ENCODE measurements around the gene RAI1. TPM values are rescaled to one million over a fixed set of nuclear protein-coding genes. Genes with fewer than 3 reads are reported as not detected.

Gene RAI1
- total and polyA plus RNA-seq, 2 of the 13 experiments (the other 11 are each of a cell fraction or from before 2014, with no cell fraction given), result 3.4 to 5.2 TPM

DNA sequence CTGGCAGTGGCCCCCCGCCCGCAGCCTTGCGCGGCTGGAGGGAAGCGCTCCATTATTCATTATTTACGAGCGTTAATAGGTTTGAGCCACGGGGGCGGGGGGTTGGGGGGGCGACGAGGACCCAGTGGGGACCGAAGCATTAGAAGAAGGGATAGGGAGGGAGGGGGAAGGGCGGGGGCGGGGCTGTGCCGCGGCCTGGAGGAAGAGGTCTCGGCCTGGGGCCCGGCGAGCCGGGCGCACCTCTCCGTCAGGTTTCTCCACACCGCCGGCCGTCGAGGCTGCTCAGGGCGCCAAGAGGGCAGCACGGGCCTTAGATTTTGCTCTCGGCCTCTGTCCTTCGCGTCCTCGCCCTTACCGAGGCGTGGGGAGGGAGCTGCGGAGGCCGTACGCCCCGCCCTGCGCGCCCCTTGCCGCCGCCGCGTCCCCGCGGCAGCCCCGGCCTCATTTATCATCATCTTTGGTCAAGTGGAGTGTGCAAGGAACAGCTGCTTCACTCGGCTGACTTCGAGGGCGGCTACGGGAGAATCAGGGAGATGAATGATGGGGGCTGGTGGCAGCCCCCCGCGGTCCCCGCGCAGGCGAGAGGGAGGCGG lies 101.4 kb downstream of the RAI1 start (continued):
- TF ChIP-seq, protein P1, sequence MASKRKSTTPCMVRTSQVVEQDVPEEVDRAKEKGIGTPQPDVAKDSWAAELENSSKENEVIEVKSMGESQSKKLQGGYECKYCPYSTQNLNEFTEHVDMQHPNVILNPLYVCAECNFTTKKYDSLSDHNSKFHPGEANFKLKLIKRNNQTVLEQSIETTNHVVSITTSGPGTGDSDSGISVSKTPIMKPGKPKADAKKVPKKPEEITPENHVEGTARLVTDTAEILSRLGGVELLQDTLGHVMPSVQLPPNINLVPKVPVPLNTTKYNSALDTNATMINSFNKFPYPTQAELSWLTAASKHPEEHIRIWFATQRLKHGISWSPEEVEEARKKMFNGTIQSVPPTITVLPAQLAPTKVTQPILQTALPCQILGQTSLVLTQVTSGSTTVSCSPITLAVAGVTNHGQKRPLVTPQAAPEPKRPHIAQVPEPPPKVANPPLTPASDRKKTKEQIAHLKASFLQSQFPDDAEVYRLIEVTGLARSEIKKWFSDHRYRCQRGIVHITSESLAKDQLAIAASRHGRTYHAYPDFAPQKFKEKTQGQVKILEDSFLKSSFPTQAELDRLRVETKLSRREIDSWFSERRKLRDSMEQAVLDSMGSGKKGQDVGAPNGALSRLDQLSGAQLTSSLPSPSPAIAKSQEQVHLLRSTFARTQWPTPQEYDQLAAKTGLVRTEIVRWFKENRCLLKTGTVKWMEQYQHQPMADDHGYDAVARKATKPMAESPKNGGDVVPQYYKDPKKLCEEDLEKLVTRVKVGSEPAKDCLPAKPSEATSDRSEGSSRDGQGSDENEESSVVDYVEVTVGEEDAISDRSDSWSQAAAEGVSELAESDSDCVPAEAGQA (IDR thresholded peaks at IDR 0.05; ENCODE audit: low read depth), result no peak
- TF ChIP-seq, protein P1 (CRISPR knock-in tag; IDR thresholded peaks at IDR 0.05; ENCODE audit: borderline replicate concordance), result no peak
- TF ChIP-seq ZNF709 (CRISPR knock-in tag; IDR thresholded peaks at IDR 0.05), result no peak
- TF ChIP-seq ZNF607 (CRISPR knock-in tag; IDR thresholded peaks at IDR 0.05; ENCODE audit: borderline replicate concordance), result 0 out of 2 replicates have a peak, but pooled peaks have one; percentile 32
- TF ChIP-seq RAD21 (CRISPR knock-in tag; IDR thresholded peaks at IDR 0.05), result no peak
- peak; percentile 93 for TF ChIP-seq ZNF777 (CRISPR knock-in tag; IDR thresholded peaks at IDR 0.05)
- no peak for TF ChIP-seq E2F2 (CRISPR knock-in tag; IDR thresholded peaks at IDR 0.05; ENCODE audit: borderline replicate concordance)
- TF ChIP-seq ZIK1 (CRISPR knock-in tag; IDR thresholded peaks at IDR 0.05; ENCODE audit: borderline replicate concordance, low read depth), result no peak
- TF ChIP-seq TMF1 (CRISPR knock-in tag; IDR thresholded peaks at IDR 0.05; ENCODE audit: low read depth), result no peak
- TF ChIP-seq HOMEZ (CRISPR knock-in tag; IDR thresholded peaks at IDR 0.05; ENCODE audit: low read depth), result no peak
- 0 out of 2 replicates have a peak, but pooled peaks have one; percentile 50 for TF ChIP-seq ZBTB7B (CRISPR knock-in tag; IDR thresholded peaks at IDR 0.05)
- no peak for TF ChIP-seq TCF12 (IDR thresholded peaks at IDR 0.05)
- TF ChIP-seq TCF12 (CRISPR knock-in tag; IDR thresholded peaks at IDR 0.05), result no peak
- peak; percentile 29; the same call in 1 of the 2 replicates for TF ChIP-seq ZFX (CRISPR knock-in tag; IDR thresholded peaks at IDR 0.05; ENCODE audit: low read depth)
- TF ChIP-seq PRDM4 (CRISPR knock-in tag; IDR thresholded peaks at IDR 0.05; ENCODE audit: borderline replicate concordance), result no peak
- no peak for TF ChIP-seq NCOR1 (IDR thresholded peaks at IDR 0.05; ENCODE audit: borderline replicate concordance, low read length)
- TF ChIP-seq SRSF1 (optimal IDR thresholded peaks at IDR 0.05; ENCODE audit: low read depth, low read length), result peak; percentile 68
- TF ChIP-seq ZNF468 (CRISPR knock-in tag; IDR thresholded peaks at IDR 0.05), result no peak

All from HepG2 (cell line).